Lower leg skin (tissue), 4 donors: ENCODE results near the gene TMEM131L. TPM values are rescaled to one million over a fixed set of nuclear protein-coding genes. Genes with fewer than 3 reads are reported as not detected.
"Not testable (repeated sequence)": the region's sequence is repeated elsewhere in the genome, so short reads cannot be mapped to it uniquely, and the experiment has no call there.

ENCODE experiments used
- DNase-seq, 2 donors: peaks; one replicate each; pipeline ENCODE4 v3.0.0-alpha.2; 2019; ENCODE audit warnings: low spot score in 2 of 2
- H3K4me3 ChIP-seq: fragments of 200-600 bp; sonication (generic); 2 replicates; pipeline ENCODE4 v1.5.1; 2017; ENCODE audit warnings: mild to moderate bottlenecking, low read depth; ENCODE audit not compliant: poor library complexity, severe bottlenecking
- POLR2A ChIP-seq, 2 donors: fragments of 450-650 bp; IDR thresholded peaks; one replicate each; pipeline ENCODE4 v1.6.1; 2016 to 2017; ENCODE audit warnings: antibody characterized with exemption in 2 of 2, mild to moderate bottlenecking in 1 of 2, moderate library complexity in 1 of 2
- WGBS, 2 donors: methylation state at CpG; one replicate each; pipeline ENCODE4 v1.1.5; 2018; 5-methylcytosine and 5-hydroxymethylcytosine counted together
- intact Hi-C: fragments of 100-400 bp; cut with DNase I; formaldehyde crosslinking; loops from one replicate; pipeline ENCODE4 v1.15.0; 2023; ENCODE audit warnings: low total_unique reads
- total RNA-seq, 4 donors: library from RNA; depleted of rRNA; stranded (reverse); fragments of >200 nt; gene quantifications; one replicate each; pipeline ENCODE4 v1.1.0, GENCODE V29; 2016
- TF ChIP-seq, protein P1 (sequence below), 3 donors: fragments of 450-650 bp; IDR thresholded peaks; one replicate each; pipeline ENCODE4 v1.5.1; 2016; ENCODE audit warnings: antibody characterized with exemption in 3 of 3, mild to moderate bottlenecking in 3 of 3, moderate library complexity in 2 of 3

TMEM131L gene
- total RNA-seq, 4 donors from 2014 or later = 8.3 to 15.9 (median 12.1) TPM

DNA sequence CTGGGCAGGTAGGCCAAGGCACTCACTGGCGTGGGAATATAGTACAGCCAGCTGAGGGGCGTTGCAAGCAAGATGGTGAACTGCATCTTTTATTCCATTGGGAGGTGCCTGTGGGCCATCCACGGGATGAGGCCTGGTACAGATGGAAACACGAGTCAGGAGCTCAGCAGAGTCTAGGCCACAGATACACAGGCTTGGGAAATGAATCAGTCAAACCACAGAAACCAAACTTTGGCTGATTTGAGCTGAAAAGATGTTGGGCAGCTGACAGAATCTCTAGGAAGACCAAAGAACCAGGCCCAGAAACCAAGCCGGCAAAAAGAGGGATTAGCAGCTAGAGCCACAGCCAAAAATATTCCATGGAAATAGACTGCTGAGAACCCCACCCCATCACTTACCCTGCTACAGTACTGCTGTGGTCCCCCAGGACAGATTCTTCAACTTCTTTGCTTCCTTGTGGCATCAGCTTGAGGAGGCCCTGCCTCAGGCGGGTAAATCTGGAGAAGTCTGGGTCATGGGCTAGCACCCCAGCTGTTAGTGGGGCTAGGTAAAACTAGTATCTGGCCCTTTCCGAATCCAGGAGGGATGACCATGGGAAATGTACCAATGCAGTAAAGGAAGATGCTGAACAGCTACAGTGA, 75.4 kb downstream of the TMEM131L start:
- no peak for TF ChIP-seq POLR2A (IDR thresholded peaks at IDR 0.05)
- no peak overlapping the region for H3K4me3 ChIP-seq
- 78 to 79% methylated on average over 7 of the region's 7 CpGs for WGBS, 2 donors
- intact Hi-C loops = loop anchor here (2.0 kb wide), 1 partner anchor 21 kb away; no protein-coding TSS in a partner anchor
- DNase-seq = no peak

DNA sequence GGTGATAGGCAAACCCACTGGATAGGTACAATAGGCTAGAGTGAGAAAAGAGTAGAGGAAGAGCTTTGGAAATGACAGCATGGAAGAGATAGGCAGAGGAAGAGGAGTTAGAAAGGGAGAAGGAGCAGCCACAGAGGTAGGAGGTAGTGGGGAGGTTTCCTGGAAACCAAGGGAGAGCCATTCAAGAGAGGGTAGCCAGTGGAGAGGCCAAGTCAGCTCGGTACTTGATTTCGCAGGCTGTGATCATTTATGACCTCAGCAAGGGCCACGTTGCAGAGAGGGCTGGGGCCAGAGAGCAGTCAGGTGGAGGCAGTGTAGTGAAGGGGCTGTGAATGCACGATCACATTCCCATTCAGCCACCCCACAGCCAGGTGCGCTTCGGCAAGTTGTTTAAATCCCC, 76.0 kb downstream of the TMEM131L start:
- WGBS, 2 donors = 78 to 88% methylated on average over 6 of the region's 6 CpGs
- no peak overlapping the region for H3K4me3 ChIP-seq
- DNase-seq = no peak
- TF ChIP-seq, protein P1, sequence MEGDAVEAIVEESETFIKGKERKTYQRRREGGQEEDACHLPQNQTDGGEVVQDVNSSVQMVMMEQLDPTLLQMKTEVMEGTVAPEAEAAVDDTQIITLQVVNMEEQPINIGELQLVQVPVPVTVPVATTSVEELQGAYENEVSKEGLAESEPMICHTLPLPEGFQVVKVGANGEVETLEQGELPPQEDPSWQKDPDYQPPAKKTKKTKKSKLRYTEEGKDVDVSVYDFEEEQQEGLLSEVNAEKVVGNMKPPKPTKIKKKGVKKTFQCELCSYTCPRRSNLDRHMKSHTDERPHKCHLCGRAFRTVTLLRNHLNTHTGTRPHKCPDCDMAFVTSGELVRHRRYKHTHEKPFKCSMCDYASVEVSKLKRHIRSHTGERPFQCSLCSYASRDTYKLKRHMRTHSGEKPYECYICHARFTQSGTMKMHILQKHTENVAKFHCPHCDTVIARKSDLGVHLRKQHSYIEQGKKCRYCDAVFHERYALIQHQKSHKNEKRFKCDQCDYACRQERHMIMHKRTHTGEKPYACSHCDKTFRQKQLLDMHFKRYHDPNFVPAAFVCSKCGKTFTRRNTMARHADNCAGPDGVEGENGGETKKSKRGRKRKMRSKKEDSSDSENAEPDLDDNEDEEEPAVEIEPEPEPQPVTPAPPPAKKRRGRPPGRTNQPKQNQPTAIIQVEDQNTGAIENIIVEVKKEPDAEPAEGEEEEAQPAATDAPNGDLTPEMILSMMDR (IDR thresholded peaks at IDR 0.05) = no peak
- no peak for TF ChIP-seq POLR2A (IDR thresholded peaks at IDR 0.05)
- intact Hi-C loops = no loop called here

DNA sequence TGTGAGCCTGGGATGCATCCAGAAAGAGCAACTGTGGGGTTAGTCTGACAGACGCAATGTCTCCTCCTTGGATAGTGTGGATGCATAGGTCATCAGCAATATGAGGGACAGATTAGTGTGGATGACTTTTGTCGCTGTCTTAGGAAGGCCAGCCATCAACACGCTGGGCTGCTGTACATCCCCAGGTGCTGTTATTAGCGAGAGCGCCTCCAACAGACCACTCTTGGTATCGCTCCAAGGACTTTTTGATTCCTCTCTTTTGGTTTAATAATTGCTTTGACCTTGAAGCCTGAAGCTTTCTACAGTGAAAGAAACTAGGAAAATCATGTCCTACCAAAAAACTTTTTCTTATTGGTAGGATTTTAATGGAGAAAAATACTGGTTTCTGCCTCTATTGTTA, 76.7 kb downstream of the TMEM131L start:
- TF ChIP-seq, protein P1 (IDR thresholded peaks at IDR 0.05) = no peak
- no peak for TF ChIP-seq POLR2A (IDR thresholded peaks at IDR 0.05)
- 80 to 90% methylated on average over 6 of the region's 6 CpGs for WGBS, 2 donors
- DNase-seq = no peak
- intact Hi-C loops = no loop called here
- no peak overlapping the region for H3K4me3 ChIP-seq

DNA sequence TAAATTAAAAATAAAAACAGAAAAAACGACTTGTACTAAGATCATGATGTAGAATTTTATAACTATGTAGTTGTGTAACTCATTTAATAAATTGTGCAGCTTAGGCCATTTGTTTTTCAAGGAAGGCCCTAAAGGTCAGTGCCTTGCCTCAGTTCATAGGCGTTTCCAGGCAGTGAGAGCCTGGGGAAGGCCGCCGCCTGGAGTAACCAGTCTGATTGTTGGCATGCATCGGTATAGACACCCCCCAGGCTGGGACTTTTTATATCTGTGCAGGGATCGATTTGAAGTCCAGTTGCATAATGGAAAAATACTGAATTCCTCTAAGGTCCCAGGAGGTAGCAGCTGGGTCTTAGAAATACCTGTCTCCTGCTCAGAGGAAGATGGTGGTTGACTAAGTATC, 77.2 kb downstream of the TMEM131L start:
- DNase-seq = no peak
- intact Hi-C loops = no loop called here
- H3K4me3 ChIP-seq = no peak overlapping the region
- TF ChIP-seq, protein P1 (IDR thresholded peaks at IDR 0.05) = no peak
- TF ChIP-seq POLR2A (IDR thresholded peaks at IDR 0.05) = no peak
- 79 to 84% methylated on average over 6 of the region's 6 CpGs for WGBS, 2 donors

DNA sequence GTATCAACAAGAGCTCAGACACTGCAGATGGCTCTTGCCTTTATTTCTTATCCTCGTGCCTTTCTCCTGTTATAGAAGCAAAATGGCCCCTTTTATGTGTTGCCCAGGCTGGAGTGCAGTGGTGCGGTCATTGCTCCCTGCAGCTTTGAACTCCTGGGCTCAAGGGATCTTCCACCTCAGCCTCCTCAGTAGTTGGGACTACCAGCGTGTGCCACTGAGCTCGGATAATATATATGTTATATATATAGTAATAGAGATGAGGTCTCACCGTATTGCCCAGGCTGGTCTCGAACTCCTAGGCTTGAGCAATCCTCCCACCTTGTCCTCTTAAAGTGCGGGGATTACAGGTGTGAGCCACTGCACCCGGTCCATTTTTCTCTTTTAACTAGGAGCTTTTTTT, 79.7 kb downstream of the TMEM131L start:
- no peak for TF ChIP-seq POLR2A (IDR thresholded peaks at IDR 0.05)
- intact Hi-C loops = no loop called here
- no peak overlapping the region for H3K4me3 ChIP-seq
- WGBS, 2 donors = 85 to 94% methylated on average over 8 of the region's 8 CpGs
- peak in 1 of 2 donors; percentile 60 for DNase-seq

DNA sequence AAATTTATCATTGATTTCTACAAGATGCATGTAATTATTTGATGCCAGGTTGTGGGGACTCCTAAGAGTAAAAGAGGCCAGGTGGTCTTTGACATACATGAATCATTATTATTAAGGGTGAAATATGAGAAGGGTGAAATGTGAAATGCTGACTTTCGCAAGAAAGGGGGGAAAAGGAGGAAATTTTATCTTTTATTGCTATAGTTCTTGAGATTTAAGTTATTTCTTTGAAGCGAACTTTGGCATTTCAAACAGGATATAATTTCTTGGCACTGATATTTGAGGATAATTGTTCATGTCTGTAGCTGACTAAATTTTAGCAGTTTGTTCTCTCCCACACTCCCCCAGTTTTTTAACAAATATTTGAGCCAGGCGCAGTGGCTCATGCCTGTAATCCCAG, 80.1 kb downstream of the TMEM131L start:
- 85 to 87% methylated on average over 3 of the region's 3 CpGs for WGBS, 2 donors
- DNase-seq = no peak
- H3K4me3 ChIP-seq = no peak overlapping the region
- intact Hi-C loops = no loop called here
- TF ChIP-seq, protein P1 (IDR thresholded peaks at IDR 0.05) = no peak
- TF ChIP-seq POLR2A (IDR thresholded peaks at IDR 0.05) = no peak

DNA sequence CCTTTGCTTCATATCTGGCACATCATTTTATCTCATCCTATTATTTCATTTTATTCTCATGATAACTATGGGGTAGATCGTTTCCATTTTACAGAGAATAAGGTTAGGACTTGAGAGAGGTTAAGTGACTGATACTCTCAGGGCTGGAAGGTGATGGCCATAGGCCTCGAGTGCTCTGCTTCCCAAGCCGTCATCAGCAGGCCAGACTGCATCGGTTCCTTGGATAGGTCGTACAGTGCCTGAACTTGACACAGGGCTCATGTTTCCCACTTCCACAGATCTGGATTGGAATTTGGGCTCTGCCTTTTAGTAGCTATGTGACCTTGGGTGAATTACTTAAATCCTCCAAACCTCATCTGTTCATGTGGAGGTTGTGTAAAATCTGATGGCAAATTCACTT, 81.4 kb downstream of the TMEM131L start:
- 80 to 92% methylated on average over 5 of the region's 5 CpGs for WGBS, 2 donors
- intact Hi-C loops = no loop called here
- no peak for TF ChIP-seq POLR2A (IDR thresholded peaks at IDR 0.05)
- TF ChIP-seq, protein P1 (IDR thresholded peaks at IDR 0.05) = no peak
- DNase-seq = no peak
- H3K4me3 ChIP-seq = no peak overlapping the region

DNA sequence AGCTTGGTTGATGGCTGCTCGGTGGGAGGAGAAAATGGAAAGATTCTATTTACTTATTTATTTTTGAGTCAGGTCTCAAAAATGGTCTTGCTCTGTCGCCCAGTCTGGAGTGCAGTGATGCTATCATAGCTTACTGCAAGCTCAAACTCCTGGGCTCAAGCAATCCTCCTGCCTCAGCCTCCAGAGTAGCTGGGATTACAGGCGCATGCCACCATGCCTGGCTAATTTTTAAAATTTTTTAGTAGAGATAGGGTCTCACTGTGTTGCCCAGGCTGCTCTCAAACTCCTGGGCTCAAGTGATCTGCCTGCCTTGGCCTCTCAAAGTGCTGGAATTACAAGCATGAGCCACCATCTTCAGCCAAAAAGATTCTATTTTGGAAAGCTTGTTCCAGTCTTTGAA, 82.7 kb downstream of the TMEM131L start:
- intact Hi-C loops, DNase-seq, H3K4me3 ChIP-seq: not testable (repeated sequence)
- WGBS, 2 donors = 94 to 95% methylated on average over 3 of the region's 3 CpGs
